Right forelimb (tissue), 1 donor: ENCODE data around the gene MAP1LC3B2.

Source experiments
- DNase-seq: peaks from one replicate; pipeline ENCODE4 v3.0.0-alpha.2; 2018

The MAP1LC3B2 gene

GRCh38 chr12:116559162-116559935 is at the start of gene MAP1LC3B2:
Gene MAP1LC3B2, plus strand, starts transcription at chr12:116559381. Its CDS starts 16,562 bp downstream, at chr12:116575943.
- DNase-seq = peak; percentile 70

- no peak for DNase-seq
Observed at GRCh38 chr12:116513944-116514343, 45.2 kb upstream of the MAP1LC3B2 start.

- DNase-seq = no peak
Observed at GRCh38 chr12:116515684-116516083, 43.5 kb upstream of the MAP1LC3B2 start.

- DNase-seq = no peak
Observed at GRCh38 chr12:116516657-116517056, 42.5 kb upstream of the MAP1LC3B2 start.

GRCh38 chr12:116517431-116518045 is 41.6 kb upstream of the MAP1LC3B2 start:
- no peak for DNase-seq

- no peak for DNase-seq
Observed at GRCh38 chr12:116520225-116520760, 38.9 kb upstream of the MAP1LC3B2 start.

- no peak for DNase-seq
Observed at GRCh38 chr12:116520801-116521471, 38.2 kb upstream of the MAP1LC3B2 start.

GRCh38 chr12:116524311-116524710 is 34.9 kb upstream of the MAP1LC3B2 start:
- DNase-seq = no peak

- DNase-seq = peak; percentile 52
Observed at GRCh38 chr12:116524964-116525379, 34.2 kb upstream of the MAP1LC3B2 start.

GRCh38 chr12:116525418-116526001 is 33.7 kb upstream of the MAP1LC3B2 start:
- peak; percentile 84 for DNase-seq

GRCh38 chr12:116528065-116528464 is 31.1 kb upstream of the MAP1LC3B2 start:
- DNase-seq = no peak

GRCh38 chr12:116528498-116528897 is 30.7 kb upstream of the MAP1LC3B2 start:
- DNase-seq = no peak

GRCh38 chr12:116529048-116529447 is 30.1 kb upstream of the MAP1LC3B2 start:
- DNase-seq = no peak

GRCh38 chr12:116529686-116530085 is 29.5 kb upstream of the MAP1LC3B2 start:
- DNase-seq = no peak

GRCh38 chr12:116532428-116532827 is 26.8 kb upstream of the MAP1LC3B2 start:
- DNase-seq = no peak

GRCh38 chr12:116532986-116533342 is 26.2 kb upstream of the MAP1LC3B2 start:
- DNase-seq = no peak

GRCh38 chr12:116533343-116534251 is 25.6 kb upstream of the MAP1LC3B2 start:
- DNase-seq = peak; percentile 89

- DNase-seq = peak; percentile 68
Observed at GRCh38 chr12:116534311-116535121, 24.7 kb upstream of the MAP1LC3B2 start.

GRCh38 chr12:116535241-116535640 is 23.9 kb upstream of the MAP1LC3B2 start:
- no peak for DNase-seq

GRCh38 chr12:116537101-116537904 is 21.9 kb upstream of the MAP1LC3B2 start:
- no peak for DNase-seq
